Measurements from ENCODE around the gene UBL4B. TPM values are rescaled to one million over a fixed set of nuclear protein-coding genes. Genes with fewer than 3 reads are reported as not detected.

Gene UBL4B
- total RNA-seq, 1 donor from 2014 or later: not detected

DNA sequence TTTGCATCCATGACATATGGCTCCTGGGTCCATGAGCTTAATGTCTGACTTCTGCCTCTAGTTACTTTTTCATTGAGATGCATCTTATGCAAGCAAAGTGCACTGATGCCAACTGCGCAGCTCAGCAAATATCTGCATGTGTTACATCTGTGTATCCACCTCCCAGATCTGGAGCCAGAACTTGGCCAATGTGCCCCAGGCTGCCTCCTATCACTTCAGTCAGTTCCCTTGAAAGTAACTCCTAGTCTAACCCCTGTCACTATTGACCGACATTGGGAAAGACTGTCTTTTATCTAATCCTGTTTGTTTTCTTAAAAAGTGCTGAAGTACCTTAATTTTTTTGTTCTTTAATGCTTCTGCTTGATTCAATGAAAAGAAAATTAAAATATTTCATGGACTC, 19.3 kb upstream of the UBL4B start:
- peaks cover 0 to 28% (median 13%) of the 10 kb centered on the region in 3 donors for H3K27me3 ChIP-seq (ENCODE audit: control insufficient read depth in 3 of 3, insufficient read depth in 3 of 3, low read length in 3 of 3)
- H3K36me3 ChIP-seq (ENCODE audit: control insufficient read depth in 3 of 3, insufficient read depth in 3 of 3, low read length in 3 of 3): no peaks in the 10 kb centered on the region
- no peak overlapping the region for H3K27ac ChIP-seq (ENCODE audit: low read depth, low read length)
- H3K4me1 ChIP-seq (ENCODE audit: control insufficient read depth in 3 of 3, insufficient read depth in 3 of 3, low read length in 3 of 3): peaks cover 0 to 8% (median 0%) of the 10 kb centered on the region in 3 donors
- H3K9me3 ChIP-seq (ENCODE audit: control insufficient read depth in 3 of 3, low read length in 3 of 3): no peaks in the 10 kb centered on the region
- no peak overlapping the region for H3K9ac ChIP-seq (ENCODE audit: low read depth in 1 of 3, low read length in 3 of 3)
- H3K4me3 ChIP-seq (ENCODE audit: low read length in 3 of 3): no peak overlapping the region

DNA sequence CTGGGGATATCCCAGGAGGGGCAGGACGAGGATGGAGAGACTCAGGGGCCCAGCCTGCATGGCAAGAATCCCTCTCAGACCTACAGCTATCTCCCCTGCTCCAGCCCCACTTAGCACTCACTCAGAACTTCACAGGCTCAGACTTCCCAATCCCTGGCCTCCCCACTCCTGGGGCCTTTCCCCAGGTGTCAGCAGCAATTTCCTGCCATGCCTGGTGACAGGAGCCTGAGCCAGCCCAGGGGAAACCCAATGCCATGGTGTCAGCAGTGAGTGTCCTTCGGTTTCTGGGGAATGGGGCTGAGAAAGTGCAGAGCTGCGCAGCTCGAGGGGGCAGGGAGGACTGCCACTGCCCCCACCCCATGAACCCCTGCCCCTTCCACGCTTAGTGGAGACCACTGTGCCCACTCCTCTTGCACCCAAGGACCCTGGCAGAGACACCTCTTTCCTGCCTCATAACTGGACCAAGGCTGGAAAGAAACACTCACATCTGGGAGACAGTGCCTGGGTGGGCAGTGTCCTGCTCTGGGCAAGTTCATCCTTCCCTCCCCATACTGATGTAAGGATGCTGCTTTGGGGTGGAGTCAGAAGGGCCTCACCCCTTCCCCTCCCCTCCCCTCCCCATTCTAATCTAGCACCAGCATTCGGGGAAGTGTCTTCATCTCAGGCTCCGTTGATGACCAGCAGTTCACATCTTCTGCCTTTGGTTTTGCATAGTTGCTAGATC, 17.1 kb upstream of the UBL4B start:
- no peak overlapping the region for H3K9ac ChIP-seq (ENCODE audit: low read depth in 1 of 3, low read length in 3 of 3)
- H3K36me3 ChIP-seq (ENCODE audit: control insufficient read depth in 3 of 3, insufficient read depth in 3 of 3, low read length in 3 of 3): no peaks in the 10 kb centered on the region
- H3K27me3 ChIP-seq (ENCODE audit: control insufficient read depth in 3 of 3, insufficient read depth in 3 of 3, low read length in 3 of 3): peaks cover 0 to 18% (median 9%) of the 10 kb centered on the region in 3 donors

DNA sequence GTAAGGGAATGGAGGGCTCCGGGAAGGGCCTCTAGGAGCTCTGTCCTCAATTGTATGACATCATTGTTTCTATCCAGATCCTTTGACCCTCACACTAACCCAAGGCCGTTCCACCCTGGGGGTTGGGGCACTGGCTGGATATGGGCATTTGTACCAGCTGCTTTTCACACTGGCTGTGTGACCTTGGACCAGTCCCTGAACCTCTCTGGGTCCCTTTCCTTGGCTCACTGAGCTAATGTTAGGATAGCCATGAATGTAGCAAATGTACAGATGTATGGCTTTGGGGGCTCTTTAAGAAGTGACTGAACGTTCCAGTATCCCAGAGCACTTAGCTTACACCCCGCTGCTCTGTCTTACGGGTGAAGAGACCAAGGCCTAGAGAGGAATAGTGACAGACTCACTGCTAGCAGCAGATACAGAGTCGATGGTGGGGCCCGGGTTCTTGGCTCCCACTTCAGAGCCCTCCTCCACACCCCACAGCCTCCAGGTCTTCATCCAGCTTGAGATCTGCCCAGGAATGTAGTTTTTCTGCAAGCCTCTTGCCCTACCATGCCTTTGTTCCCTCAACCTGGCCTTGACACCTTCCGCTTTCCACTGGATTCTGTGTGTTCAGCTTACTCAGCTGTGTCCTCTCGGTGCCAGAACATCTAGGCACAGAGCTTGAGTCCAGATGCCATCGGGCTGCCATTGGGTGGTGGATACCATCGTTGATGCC, 14.6 kb upstream of the UBL4B start:
- Histone ChIP-seq H3K27me3 (ENCODE audit: control insufficient read depth in 3 of 3, insufficient read depth in 3 of 3, low read length in 3 of 3) (peaks cover 0 to 18% (median 9%) of the 10 kb centered on the region in 3 donors), H3K4me3 (ENCODE audit: low read length in 3 of 3) (no peak overlapping the region), H3K36me3 (ENCODE audit: control insufficient read depth in 3 of 3, insufficient read depth in 3 of 3, low read length in 3 of 3) (no peaks in the 10 kb centered on the region), H3K9ac (ENCODE audit: low read depth in 1 of 3, low read length in 3 of 3) (no peak overlapping the region), H3K27ac (ENCODE audit: low read depth, low read length) (no peak overlapping the region), H3K4me1 (ENCODE audit: control insufficient read depth in 3 of 3, insufficient read depth in 3 of 3, low read length in 3 of 3) (peaks cover 0 to 4% (median 0%) of the 10 kb centered on the region in 3 donors), H3K9me3 (ENCODE audit: control insufficient read depth in 3 of 3, low read length in 3 of 3) (no peaks in the 10 kb centered on the region)

More for the DNA sequence above, 17.1 kb upstream of the UBL4B start:
- Histone ChIP-seq H3K27ac (ENCODE audit: low read depth, low read length) (no peak overlapping the region), H3K4me1 (ENCODE audit: control insufficient read depth in 3 of 3, insufficient read depth in 3 of 3, low read length in 3 of 3) (no peaks in the 10 kb centered on the region), H3K4me3 (ENCODE audit: low read length in 3 of 3) (no peak overlapping the region), H3K9me3 (ENCODE audit: control insufficient read depth in 3 of 3, low read length in 3 of 3) (no peaks in the 10 kb centered on the region)

DNA sequence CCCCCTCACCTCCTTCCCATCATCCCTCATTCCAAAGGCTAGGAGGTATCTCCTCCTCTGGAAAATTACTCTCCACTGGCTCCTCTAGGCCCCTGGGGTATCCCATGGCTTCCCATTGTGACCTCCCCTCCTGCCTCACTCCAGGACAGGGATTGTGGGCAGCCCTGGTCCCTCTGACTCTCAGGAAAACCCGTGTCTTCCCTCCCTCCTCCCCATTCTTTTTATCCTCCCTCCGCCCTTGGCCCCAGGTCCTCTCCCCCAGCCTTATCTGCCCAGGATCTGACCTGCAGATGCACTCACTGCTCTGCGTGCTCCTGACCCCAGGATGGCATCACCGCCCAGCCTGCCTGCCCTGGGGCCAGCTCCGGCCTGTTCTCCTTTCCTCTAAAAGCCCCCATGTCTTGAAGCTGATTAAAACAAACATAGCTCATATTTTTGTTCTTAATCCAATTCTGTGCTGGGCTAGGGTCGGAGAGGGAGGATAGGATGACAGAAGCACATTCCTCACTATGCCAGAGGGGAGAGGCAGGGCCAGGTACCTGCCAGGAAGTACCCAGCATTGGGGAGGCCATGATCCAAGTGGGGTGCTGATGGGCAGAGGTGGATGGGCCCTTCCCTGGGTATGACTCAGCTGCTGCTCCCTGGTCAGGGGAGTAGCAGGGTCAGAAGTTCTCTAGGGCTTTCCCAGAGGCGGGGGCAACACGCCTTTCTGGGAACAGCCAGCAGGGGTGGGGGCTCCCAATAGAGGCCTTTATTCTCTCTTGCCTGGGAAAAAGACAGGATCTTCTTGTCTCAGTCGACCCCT, 13.8 kb upstream of the UBL4B start:
- Histone ChIP-seq H3K4me3 (ENCODE audit: low read length in 3 of 3) (no peak overlapping the region), H3K9ac (ENCODE audit: low read depth in 1 of 3, low read length in 3 of 3) (no peak overlapping the region)

DNA sequence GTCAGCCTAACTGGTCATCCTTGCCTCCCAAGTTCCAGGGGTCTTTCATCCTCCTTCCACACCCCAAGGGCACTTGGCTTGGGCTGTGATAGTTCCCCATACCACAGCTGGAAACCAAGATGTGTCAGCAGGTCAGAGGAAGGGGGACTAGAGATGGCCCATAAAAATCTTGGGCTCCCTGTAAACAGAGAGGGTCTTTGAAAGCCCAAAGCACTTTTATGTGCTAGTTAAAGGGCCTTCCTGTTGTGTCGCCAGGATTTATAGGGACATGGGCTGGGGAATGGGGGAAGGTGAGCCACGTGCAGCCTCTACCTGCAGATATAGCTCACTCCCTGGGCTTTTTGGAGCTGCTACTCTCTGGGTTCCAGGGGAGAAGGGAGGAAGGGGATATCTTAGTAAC, 11.9 kb upstream of the UBL4B start:
- no peak overlapping the region for H3K9ac ChIP-seq (ENCODE audit: low read depth in 1 of 3, low read length in 3 of 3)

More for the DNA sequence above, 13.8 kb upstream of the UBL4B start:
- Histone ChIP-seq H3K9me3 (ENCODE audit: control insufficient read depth in 3 of 3, low read length in 3 of 3) (no peaks in the 10 kb centered on the region), H3K4me1 (ENCODE audit: control insufficient read depth in 3 of 3, insufficient read depth in 3 of 3, low read length in 3 of 3) (peaks cover 0 to 4% (median 0%) of the 10 kb centered on the region in 3 donors), H3K36me3 (ENCODE audit: control insufficient read depth in 3 of 3, insufficient read depth in 3 of 3, low read length in 3 of 3) (no peaks in the 10 kb centered on the region), H3K27me3 (ENCODE audit: control insufficient read depth in 3 of 3, insufficient read depth in 3 of 3, low read length in 3 of 3) (peaks cover 0 to 18% (median 9%) of the 10 kb centered on the region in 3 donors), H3K27ac (ENCODE audit: low read depth, low read length) (no peak overlapping the region)

DNA sequence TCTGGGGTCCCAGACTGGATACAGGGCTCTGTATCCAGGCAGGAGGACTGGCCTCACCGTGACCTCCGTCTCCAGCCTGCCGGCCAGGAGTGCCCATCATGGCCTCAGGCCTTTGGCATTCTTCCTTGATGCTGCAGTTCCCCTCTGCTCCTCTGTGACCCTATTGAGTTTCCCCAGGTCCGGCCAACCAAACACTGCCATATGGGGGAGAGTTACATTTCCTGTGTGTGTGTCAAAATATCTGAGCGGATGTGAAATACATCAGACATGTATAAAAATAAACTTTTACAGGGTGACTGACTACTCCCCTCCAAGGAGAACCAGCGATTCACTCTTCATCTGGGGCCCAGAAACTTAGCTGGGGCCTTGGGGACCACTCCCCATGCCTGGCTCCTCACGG, 10.2 kb upstream of the UBL4B start:
- H3K27ac ChIP-seq (ENCODE audit: low read depth, low read length): no peak overlapping the region
- peaks cover 0 to 4% (median 3%) of the 10 kb centered on the region in 3 donors for H3K4me1 ChIP-seq (ENCODE audit: control insufficient read depth in 3 of 3, insufficient read depth in 3 of 3, low read length in 3 of 3)
- H3K9ac ChIP-seq (ENCODE audit: low read depth in 1 of 3, low read length in 3 of 3): no peak overlapping the region
- peaks cover 0 to 7% (median 6%) of the 10 kb centered on the region in 3 donors for H3K27me3 ChIP-seq (ENCODE audit: control insufficient read depth in 3 of 3, insufficient read depth in 3 of 3, low read length in 3 of 3)
- H3K36me3 ChIP-seq (ENCODE audit: control insufficient read depth in 3 of 3, insufficient read depth in 3 of 3, low read length in 3 of 3): no peaks in the 10 kb centered on the region
- no peak overlapping the region for H3K4me3 ChIP-seq (ENCODE audit: low read length in 3 of 3)
- H3K9me3 ChIP-seq (ENCODE audit: control insufficient read depth in 3 of 3, low read length in 3 of 3): no peaks in the 10 kb centered on the region

More for the DNA sequence above, 11.9 kb upstream of the UBL4B start:
- H3K27ac ChIP-seq (ENCODE audit: low read depth, low read length): no peak overlapping the region
- no peak overlapping the region for H3K4me3 ChIP-seq (ENCODE audit: low read length in 3 of 3)
- H3K27me3 ChIP-seq (ENCODE audit: control insufficient read depth in 3 of 3, insufficient read depth in 3 of 3, low read length in 3 of 3): peaks cover 0 to 13% (median 6%) of the 10 kb centered on the region in 3 donors
- no peaks in the 10 kb centered on the region for H3K9me3 ChIP-seq (ENCODE audit: control insufficient read depth in 3 of 3, low read length in 3 of 3)
- peaks cover 0 to 4% (median 0%) of the 10 kb centered on the region in 3 donors for H3K4me1 ChIP-seq (ENCODE audit: control insufficient read depth in 3 of 3, insufficient read depth in 3 of 3, low read length in 3 of 3)
- H3K36me3 ChIP-seq (ENCODE audit: control insufficient read depth in 3 of 3, insufficient read depth in 3 of 3, low read length in 3 of 3): no peaks in the 10 kb centered on the region

DNA sequence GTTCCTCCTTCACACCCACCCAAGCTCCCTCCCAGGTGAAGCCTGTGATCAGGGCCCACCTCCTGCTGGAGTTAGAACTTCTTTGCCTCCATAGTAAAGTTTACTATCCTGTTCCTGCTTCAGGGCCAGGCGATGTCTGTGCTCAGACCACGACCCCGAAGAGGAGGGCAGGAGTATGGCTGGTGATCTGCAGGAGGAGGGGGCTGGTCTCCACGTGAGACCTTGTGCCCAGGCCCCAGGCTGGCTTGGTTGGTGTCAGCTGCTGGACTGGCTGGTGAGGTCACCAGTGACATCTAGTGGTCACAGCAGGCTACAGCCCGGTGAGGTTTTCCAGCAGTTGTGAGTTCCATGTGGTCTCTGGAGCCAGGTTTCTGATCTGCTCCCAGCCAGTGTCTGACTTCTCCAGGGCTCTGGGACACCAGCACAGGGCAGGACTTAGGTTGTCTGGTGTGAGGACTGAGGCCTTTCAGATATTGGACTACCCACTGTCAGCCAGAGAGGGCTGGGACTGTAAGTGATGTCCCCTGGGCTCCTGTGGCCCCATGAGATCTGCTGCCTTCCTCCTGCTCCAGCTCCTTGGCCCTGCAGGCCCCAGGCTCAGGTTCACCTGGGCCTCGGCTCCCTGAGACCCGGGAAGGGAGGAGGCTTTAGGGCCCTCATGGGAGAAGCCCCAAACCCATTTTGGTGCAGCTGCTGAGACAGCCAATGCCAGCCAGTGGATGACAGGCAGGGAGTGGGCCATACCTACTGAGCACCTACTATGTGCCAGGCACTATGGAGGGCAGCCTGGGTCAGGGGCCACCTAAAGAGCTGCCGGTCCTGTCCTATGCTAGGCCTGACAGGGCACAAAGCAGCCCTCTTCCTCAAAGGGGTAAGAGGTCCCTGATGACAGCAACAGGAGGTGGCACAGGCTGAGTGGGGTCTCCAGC, 6.0 kb upstream of the UBL4B start:
- peaks cover 0 to 4% (median 3%) of the 10 kb centered on the region in 3 donors for H3K27me3 ChIP-seq (ENCODE audit: control insufficient read depth in 3 of 3, insufficient read depth in 3 of 3, low read length in 3 of 3)
- no peaks in the 10 kb centered on the region for H3K36me3 ChIP-seq (ENCODE audit: control insufficient read depth in 3 of 3, insufficient read depth in 3 of 3, low read length in 3 of 3)
- peak overlapping the region in 1 of 3 donors; percentile 40 for H3K9ac ChIP-seq (ENCODE audit: low read depth in 1 of 3, low read length in 3 of 3)
- H3K9me3 ChIP-seq (ENCODE audit: control insufficient read depth in 3 of 3, low read length in 3 of 3): no peaks in the 10 kb centered on the region
- peaks cover 0 to 4% (median 3%) of the 10 kb centered on the region in 3 donors for H3K4me1 ChIP-seq (ENCODE audit: control insufficient read depth in 3 of 3, insufficient read depth in 3 of 3, low read length in 3 of 3)
- H3K4me3 ChIP-seq (ENCODE audit: low read length in 3 of 3): no peak overlapping the region
- no peak overlapping the region for H3K27ac ChIP-seq (ENCODE audit: low read depth, low read length)

DNA sequence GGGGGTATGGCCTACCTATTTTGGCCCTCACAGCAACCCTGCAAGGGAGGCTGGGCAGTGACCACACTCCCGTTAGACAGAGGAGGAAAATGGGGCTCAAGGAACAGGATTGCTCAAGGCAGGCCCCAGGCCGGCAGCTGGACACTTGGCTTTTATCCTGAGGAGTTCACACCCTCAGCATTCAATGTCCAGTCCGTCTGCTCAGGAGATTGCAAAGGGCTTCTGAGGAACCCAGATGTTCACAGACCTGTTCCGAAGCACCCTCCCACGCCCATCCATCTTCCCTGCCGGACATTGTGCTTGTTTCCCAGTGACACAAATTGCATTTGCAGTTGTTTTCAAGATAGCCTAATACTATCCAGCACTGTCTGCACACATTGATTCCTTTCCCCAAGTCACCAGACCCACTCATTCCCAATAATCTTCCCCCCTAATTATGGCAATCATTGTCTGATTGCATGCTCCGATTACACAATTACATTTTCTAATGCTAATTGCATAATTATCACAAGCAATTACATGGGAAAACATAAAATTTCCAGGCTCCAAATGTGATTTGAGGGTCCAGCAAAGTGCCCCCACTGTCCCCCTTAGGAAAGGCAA, 4.3 kb upstream of the UBL4B start:
- no peaks in the 10 kb centered on the region for H3K36me3 ChIP-seq (ENCODE audit: control insufficient read depth in 3 of 3, insufficient read depth in 3 of 3, low read length in 3 of 3)
- no peak overlapping the region for H3K9ac ChIP-seq (ENCODE audit: low read depth in 1 of 3, low read length in 3 of 3)
- H3K9me3 ChIP-seq (ENCODE audit: control insufficient read depth in 3 of 3, low read length in 3 of 3): no peaks in the 10 kb centered on the region
- H3K27me3 ChIP-seq (ENCODE audit: control insufficient read depth in 3 of 3, insufficient read depth in 3 of 3, low read length in 3 of 3): peaks cover 0 to 9% (median 5%) of the 10 kb centered on the region in 3 donors
- H3K4me1 ChIP-seq (ENCODE audit: control insufficient read depth in 3 of 3, insufficient read depth in 3 of 3, low read length in 3 of 3): peaks cover 0 to 3% (median 0%) of the 10 kb centered on the region in 3 donors
- no peak overlapping the region for H3K4me3 ChIP-seq (ENCODE audit: low read length in 3 of 3)
- H3K27ac ChIP-seq (ENCODE audit: low read depth, low read length): no peak overlapping the region

DNA sequence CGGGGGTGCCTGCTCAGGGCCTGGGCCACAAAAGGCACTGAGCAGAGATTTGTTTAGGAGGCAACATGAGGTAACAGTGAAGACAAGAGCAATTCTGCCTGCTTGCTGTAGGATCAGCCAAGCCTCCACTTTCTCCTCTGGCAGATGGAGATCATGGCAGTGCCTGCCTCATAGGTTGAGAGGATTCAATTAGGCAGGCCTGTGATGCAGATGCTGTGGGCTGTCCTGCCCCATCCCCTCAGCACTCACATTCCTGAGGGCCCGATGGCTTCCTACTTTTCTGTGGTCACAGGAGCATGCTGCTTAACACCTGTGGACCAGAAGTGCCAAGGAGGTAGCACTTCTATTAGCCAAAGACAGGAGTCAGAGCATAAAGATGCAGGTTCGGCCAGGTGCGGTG, 1.2 kb upstream of the UBL4B start:
- H3K4me1 ChIP-seq (ENCODE audit: control insufficient read depth in 3 of 3, insufficient read depth in 3 of 3, low read length in 3 of 3): no peaks in the 10 kb centered on the region
- no peaks in the 10 kb centered on the region for H3K9me3 ChIP-seq (ENCODE audit: control insufficient read depth in 3 of 3, low read length in 3 of 3)
- no peak overlapping the region for H3K9ac ChIP-seq (ENCODE audit: low read depth in 1 of 3, low read length in 3 of 3)
- H3K36me3 ChIP-seq (ENCODE audit: control insufficient read depth in 3 of 3, insufficient read depth in 3 of 3, low read length in 3 of 3): no peaks in the 10 kb centered on the region
- no peak overlapping the region for H3K27ac ChIP-seq (ENCODE audit: low read depth, low read length)
- H3K4me3 ChIP-seq (ENCODE audit: low read length in 3 of 3): no peak overlapping the region
- H3K27me3 ChIP-seq (ENCODE audit: control insufficient read depth in 3 of 3, insufficient read depth in 3 of 3, low read length in 3 of 3): peaks cover 0 to 14% (median 11%) of the 10 kb centered on the region in 3 donors
